Measurements from ENCODE around the gene CALM3.

CALM3 gene

GRCh38 chr19:46634656-46635218 lies 33.6 kb downstream of the CALM3 start:
- no peak for DNase-seq (ENCODE audit: low read depth in 2 of 2, low spot score in 1 of 2)

GRCh38 chr19:46635920-46636761 lies 35.0 kb downstream of the CALM3 start, which contains the start of gene GNG8:
Gene GNG8, minus strand, starts transcription at chr19:46636202. Its CDS starts 1,520 bp downstream, at chr19:46634682.
- DNase-seq (ENCODE audit: low read depth in 2 of 2, low spot score in 1 of 2): no peak

GRCh38 chr19:46637224-46637623 lies 36.1 kb downstream of the CALM3 start:
- no peak for DNase-seq (ENCODE audit: low read depth in 2 of 2, low spot score in 1 of 2)

- DNase-seq (ENCODE audit: low read depth in 2 of 2, low spot score in 1 of 2): no peak
Measured at GRCh38 chr19:46639358-46640182, 38.4 kb downstream of the CALM3 start.

GRCh38 chr19:46640656-46641055 lies 39.5 kb downstream of the CALM3 start:
- no peak for DNase-seq (ENCODE audit: low read depth in 2 of 2, low spot score in 1 of 2)

GRCh38 chr19:46644720-46645119 lies 43.6 kb downstream of the CALM3 start:
- DNase-seq (ENCODE audit: low read depth in 2 of 2, low spot score in 1 of 2): no peak

GRCh38 chr19:46646402-46646801 lies 45.3 kb downstream of the CALM3 start:
- DNase-seq (ENCODE audit: low read depth in 2 of 2, low spot score in 1 of 2): no peak

GRCh38 chr19:46648060-46648960 lies 47.2 kb downstream of the CALM3 start:
- no peak for DNase-seq (ENCODE audit: low read depth in 2 of 2, low spot score in 1 of 2)

GRCh38 chr19:46648961-46649960 lies 48.1 kb downstream of the CALM3 start:
- DNase-seq (ENCODE audit: low read depth in 2 of 2, low spot score in 1 of 2): no peak

GRCh38 chr19:46650445-46650844 lies 49.3 kb downstream of the CALM3 start:
- DNase-seq (ENCODE audit: low read depth in 2 of 2, low spot score in 1 of 2): no peak

- no peak for DNase-seq (ENCODE audit: low read depth in 2 of 2, low spot score in 1 of 2)
Measured at GRCh38 chr19:46654621-46655152, 53.6 kb downstream of the CALM3 start.

- no peak for DNase-seq (ENCODE audit: low read depth in 2 of 2, low spot score in 1 of 2)
Measured at GRCh38 chr19:46656541-46656940, 55.4 kb downstream of the CALM3 start.

GRCh38 chr19:46659151-46660007 lies 58.2 kb downstream of the CALM3 start:
- DNase-seq (ENCODE audit: low read depth in 2 of 2, low spot score in 1 of 2): no peak

GRCh38 chr19:46660008-46660517 lies 58.9 kb downstream of the CALM3 start:
- DNase-seq (ENCODE audit: low read depth in 2 of 2, low spot score in 1 of 2): no peak

Measured in stimulated activated CD8-positive, alpha-beta memory T cell treated with anti-CD3 and anti-CD28 coated beads, Interleukin-4, amount 100 ng/mL, for 4 hours (primary cell).